Sciatic nerve (tissue), 2 donors: ENCODE measurements around the gene PLA2G3. TPM values are rescaled to one million over a fixed set of nuclear protein-coding genes. Genes with fewer than 3 reads are reported as not detected.
"Not testable (repeated sequence)": the region's sequence is repeated elsewhere in the genome, so short reads cannot be mapped to it uniquely, and the experiment has no call there.

Experiments
- ATAC-seq: fragments of 200-7000 bp; cut with Tn5 transposase; one replicate; pipeline ENCODE4 v1.9.1; 2020; ENCODE audit warnings: mild to moderate bottlenecking, moderate library complexity
- DNase-seq: peaks from one replicate; pipeline ENCODE4 v3.0.0-alpha.2; 2020; ENCODE audit warnings: low spot score
- intact Hi-C: fragments of 100-400 bp; cut with DNase I; formaldehyde crosslinking; loops from one replicate; pipeline ENCODE4 v1.14.2; 2022
- total RNA-seq: library from RNA; stranded (reverse); fragmentation: NEBNext Ultra II Directional; extraction: Animal tissue kit (Norgen Biotek cat#: 25700); gene quantifications from one replicate; pipeline ENCODE4 v1.2.1, GENCODE V29; 2021
- donor health status: DM: no; HTN: no; CAD: no.
- donor health status: DM: no; HTN: no; CAD: no.

The PLA2G3 gene
- total RNA-seq, 1 donor from 2014 or later: not detected

DNA sequence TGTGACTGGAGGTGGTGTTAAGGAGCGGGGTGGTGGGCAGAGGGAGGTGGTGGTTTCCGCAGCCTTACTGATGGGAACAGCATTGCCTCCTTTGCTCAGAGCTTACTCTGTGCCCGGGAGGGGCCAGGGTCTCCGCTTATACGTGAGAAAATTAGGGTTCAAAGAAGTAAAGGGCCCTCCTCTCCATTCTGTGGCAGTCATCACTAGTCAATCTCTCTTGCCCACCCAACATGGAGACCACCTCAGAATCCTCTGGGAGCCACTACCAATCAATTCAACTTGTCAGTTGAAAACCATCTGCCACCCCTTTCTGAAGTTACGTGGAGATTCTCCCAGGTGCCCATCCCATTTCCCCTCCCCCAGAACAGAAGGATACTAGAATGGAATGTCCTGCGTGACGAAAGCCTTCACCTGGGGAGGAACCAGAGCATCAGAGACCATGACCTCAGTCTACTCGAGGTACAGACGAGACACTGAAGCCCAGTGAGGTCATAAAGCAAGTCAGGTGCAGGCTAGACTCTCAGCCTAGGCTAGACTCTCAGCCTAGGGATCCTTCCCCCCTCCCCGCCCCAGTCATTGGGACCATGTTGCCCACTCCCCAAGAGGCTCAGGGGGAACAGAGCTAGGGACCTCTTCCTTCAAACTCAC, 34.9 kb downstream of the PLA2G3 start:
- ATAC-seq: no peak
- no peak for DNase-seq
- intact Hi-C loops: no loop called here

DNA sequence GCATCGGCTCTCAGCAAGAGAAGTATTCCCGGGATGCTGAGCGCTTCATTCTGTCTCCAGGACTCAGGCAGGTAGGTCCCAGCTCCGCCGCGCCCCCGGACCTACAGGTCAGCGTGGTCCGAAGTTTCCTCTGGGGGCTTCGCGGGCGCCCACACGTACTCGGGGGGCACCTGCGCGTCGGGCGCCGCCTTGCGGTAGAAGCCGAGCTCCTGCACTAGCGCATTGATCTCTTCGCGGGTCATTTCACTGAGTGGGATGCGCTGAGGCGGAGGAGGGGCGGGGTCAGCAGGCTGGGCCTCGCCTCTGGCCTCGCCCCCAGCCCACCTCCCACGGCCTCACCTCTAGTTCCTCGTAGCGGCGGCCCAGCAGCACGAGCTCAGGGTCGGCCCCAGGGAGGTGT, 35.4 kb downstream of the PLA2G3 start:
- DNase-seq (peak; percentile 72), ATAC-seq (no peak)
- intact Hi-C loops: no loop called here

DNA sequence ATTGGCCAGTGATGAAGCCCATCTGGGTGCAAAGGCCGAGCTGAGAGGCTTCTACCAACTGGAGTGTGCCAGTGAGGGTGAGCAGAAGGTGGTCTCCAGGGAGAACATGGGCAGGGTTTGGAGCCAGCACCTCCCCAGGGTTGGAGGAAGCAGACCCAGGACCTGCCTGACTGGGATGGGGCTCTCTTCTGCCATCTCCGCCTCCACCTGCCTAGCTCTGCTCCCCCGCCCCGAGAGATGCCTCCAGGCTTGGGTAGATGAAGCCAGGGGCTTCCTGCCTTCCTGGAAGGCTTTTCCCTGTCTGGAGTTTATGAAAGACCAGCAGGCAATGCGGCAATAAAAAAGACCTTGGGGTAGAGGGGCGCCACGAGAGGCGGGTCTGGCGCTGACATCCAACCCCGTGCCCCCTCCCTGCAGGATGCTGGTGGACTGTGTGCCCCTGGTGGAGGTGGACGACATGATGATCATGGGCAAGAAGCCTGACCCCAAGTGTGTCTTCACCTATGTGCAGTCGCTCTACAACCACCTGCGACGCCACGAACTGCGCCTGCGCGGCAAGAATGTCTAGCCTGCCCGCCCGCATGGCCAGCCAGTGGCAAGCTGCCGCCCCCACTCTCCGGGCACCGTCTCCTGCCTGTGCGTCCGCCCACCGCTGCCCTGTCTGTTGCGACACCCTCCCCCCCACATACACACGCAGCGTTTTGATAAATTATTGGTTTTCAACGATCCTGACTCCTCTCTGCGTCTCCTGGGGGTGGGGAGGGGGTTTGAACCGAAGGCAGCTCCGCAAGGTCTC, 36.2 kb downstream of the PLA2G3 start:
- DNase-seq: no peak
- intact Hi-C loops: no loop called here

DNA sequence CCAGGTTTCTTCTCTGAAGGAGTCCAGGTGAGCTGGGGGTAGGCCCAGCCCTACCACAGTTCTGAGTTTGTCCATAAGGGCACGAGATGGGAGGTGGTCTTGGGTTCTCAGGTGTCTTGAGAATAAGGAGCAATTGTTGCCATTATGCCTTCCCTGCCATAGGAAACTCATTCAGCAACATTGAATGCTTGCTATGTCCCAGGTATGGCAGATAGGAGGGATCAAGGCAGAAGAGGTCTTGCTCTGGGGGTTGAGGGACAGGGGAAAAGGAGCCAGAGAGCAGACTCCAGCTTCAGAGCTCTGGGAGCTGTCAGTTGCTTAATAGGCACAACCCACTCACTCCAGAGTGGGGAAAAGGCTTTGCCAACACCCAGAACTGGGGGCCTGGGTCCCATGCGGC, 37.2 kb downstream of the PLA2G3 start:
- intact Hi-C loops: no loop called here
- ATAC-seq: no peak
- DNase-seq: no peak

More for the DNA sequence above, 36.2 kb downstream of the PLA2G3 start:
- no peak for ATAC-seq

DNA sequence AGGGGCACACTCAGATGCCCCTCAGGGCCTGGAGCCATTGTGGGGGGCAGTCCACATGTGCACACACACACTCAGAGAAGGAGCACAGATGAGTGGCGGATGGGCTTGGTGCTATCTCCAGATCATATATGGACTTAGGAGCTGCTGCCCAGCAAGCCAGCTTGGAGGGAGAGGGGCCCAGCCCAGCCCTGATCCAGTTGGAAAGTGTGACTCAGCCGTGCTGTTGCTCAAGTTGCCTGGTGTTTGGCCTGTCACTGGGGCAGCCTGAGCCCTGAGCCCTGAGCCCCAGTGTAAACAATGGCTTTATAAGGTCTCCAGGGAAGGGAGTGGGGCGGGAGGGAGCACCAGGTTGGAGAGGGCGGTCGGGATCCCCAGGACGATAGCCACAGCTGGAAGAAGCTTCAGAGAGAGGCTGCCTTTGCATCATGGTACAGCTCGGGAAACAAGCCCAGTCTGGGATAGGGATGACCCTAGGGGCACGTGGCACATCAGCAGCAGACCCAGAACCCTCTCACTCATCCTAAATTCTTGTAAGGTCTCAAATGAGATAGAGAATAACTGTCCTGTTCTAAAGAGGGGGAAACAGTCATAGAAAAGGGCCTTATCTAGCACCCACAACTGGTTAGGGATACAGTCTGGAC, 37.7 kb downstream of the PLA2G3 start:
- ATAC-seq (peak; percentile 67), DNase-seq (peak; percentile 82)
- intact Hi-C loops: no loop called here

DNA sequence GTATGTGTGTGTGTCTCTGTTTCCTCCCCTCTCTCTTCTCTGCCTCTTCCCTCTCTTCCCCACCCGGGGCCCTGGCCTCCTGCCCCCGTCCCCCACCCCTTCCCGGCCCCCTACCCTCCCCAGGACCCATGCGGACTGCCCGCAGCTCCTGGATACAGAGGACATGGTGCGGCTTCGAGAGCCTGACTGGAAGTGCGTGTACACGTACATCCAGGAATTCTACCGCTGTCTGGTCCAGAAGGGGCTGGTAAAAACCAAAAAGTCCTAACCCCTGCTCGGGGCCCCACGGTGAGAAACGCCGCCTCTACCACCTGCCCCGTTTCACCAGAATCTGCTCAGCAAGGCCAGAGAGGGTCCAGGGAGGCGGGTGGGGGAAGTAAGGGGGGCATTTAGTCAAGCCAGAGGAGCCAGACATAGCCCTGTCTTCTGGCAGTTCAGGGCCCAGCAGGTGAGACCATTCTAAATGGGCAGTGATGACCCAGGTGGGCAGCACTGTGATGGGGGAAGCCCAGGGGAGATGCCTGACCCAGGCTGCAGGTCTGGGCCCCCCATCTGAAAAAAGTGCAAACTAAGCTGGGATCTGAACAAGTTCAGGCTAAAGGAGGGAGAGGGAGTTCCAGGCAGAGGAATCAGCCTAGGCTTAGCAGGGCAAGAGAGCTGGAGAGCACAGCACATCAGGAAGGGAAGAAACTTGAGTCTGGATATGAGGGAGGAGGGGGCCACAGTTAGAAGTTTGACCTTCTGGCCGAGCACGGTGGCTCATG, 39.4 kb downstream of the PLA2G3 start:
- intact Hi-C loops: no loop called here
- DNase-seq (no peak), ATAC-seq (no peak)

DNA sequence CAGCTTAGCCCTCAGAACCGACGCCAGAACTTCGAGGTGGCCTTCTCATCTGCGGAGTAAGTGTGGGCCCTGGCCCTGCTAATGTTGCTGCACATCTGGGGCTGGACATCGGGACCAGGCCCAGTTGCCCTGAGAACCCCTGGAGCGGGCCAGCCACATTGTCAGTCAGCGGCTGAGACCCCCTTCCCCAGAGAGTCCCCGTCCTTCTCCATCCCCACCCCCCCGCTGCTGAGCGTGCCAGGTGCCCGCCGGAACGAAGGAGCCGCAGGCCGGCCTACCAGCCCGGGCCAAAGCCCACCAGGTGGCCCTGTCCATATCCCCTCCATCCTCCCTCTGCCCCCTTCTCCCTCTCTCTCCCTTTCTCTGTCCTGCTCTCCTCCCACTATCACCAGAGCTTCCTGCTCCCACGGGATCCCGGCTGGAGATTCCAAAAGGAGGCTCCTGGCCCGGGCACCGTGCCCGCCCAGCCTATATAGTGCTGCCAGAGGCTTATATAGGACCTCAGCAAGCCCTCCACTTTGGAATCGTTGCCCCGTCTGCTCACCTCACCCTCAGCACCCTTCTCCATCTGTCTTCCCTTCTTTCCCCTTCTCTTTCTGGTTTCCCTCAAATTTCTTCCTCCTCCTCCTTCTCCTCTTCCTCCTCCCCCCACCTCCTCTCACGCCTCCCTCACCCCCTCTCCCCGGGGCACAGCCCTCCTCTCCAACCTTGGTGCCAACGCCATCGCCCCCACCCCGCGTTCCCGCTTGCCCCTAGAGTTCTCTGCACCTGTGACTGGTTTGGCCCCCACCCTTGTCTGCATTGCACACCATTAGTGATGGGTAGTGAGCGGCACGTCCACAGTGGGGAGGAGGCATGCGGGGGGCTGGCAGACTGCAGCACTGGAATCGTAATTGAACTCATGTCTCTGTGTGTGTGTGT, 40.2 kb downstream of the PLA2G3 start:
- intact Hi-C loops: no loop called here
- DNase-seq: no peak
- ATAC-seq: no peak

DNA sequence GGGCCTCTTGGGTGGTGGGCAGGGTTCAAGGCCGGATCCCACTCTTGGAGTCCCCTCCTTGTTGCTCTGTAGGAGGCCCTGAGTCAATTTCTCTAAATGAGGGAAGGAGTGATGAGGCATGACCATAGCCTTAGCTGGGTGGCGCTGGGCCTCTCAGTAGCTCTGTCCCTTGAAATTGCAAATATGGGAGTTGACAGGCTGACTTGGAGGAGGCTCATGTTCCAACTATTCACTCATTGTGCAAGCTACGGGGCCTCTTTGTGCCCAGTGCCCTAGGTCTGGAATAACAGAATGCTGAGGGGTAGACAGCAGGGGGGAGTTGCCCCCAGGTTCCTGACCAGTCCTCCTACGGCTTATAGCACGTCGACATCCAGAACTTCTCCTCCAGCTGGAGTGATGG, 40.9 kb downstream of the PLA2G3 start:
- ATAC-seq (no peak), DNase-seq (no peak)
- intact Hi-C loops: no loop called here

DNA sequence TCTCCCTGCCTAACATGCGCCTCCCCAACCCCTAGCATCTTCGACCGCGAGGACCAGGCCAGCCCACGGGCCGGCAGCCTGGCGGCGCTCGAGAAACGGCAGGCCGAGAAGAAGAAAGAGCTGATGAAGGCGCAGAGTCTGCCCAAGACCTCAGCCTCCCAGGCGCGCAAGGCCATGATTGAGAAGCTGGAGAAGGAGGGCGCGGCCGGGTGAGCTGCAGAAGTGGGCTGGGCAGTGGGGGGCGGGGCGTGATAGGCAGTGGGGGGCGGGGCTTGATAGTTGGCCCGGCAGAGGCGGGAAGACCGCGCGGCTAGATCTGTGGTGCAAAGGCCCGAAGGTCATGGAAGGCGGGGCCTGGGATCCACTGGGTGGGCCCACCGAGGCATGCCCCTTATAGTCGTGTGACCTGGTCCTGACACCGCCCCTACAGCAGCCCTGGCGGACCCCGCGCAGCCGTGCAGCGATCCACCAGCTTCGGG, 41.6 kb downstream of the PLA2G3 start:
- intact Hi-C loops: no loop called here
- peak; percentile 80 for ATAC-seq
- DNase-seq: peak; percentile 88

DNA sequence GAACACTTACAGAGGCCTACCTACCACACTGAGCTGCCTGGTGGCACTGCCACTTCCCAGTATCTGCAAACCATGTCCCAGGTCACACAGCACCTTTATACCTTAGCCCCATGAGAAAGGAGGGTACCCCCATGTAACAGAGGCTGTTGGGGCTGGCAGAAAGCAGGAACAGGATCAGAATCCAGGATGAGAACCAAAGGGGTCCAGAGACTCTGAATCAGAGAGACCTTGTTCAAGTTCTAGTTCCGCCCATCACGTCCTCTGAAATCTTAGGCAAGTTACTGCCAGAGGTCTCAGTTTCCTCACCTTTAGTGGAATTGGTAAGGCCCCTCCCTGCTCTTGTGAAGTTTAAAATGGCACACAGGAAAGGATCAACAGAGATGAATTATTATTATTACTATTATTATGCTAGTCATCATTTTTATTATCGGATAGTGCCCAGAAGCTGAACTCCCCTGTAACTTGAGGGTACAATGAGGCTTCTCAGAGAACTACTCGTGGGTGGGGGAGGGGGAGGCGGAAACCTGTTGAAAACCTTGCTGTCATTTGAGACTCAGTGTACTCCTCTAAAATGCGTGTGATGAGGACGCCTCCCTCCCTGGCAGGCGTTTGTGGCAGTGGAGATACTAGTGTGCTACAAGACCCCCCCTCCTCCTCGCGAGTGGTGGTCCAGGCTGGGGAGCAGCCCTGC, 42.2 kb downstream of the PLA2G3 start:
- DNase-seq (no peak), ATAC-seq (no peak)
- intact Hi-C loops: no loop called here

DNA sequence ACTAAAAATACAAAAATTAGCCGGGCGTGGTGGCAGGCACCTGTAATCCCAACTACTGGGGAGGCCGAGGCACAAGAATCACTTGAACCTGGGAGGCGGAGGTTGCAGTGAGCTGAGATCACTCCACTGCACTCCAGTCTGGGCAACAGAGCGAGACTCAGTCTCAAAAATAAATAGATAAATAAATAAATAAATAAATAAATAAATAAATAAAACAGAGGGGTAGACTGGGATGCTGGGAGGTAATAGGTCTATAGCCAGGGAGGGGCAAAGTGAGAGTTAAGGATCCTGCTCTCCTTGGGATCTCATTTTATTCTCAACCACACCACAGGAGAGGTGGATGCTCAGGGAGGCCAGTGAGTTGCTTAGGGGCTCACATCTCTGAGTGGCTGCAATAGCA, 42.8 kb downstream of the PLA2G3 start:
- ATAC-seq, intact Hi-C loops, DNase-seq: not testable (repeated sequence)

DNA sequence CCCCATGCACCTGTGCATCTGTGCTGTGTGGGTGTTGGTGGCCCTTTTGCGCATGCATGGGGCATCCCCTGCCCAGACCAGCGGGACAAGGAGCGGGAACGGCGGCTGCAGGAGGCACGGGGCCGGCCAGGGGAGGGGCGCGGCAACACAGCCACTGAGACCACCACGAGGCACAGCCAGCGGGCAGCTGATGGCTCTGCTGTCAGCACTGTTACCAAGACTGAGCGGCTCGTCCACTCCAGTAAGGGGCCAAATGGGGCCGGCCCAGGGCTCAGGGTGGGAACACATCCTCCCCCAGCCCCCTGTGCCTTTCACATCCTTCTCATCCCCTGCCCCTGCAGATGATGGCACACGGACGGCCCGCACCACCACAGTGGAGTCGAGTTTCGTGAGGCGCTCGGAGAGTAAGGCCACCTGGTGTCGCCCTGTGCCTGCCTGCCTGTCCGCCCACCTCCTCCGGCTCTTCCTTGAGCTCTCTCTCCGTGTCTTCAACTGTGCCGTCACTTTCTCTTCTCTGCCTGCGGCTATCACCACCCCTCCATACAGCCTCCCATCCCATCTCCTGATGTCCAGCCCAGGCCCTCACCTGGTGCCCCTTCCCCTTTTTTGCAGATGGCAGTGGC, 43.5 kb downstream of the PLA2G3 start:
- ATAC-seq (no peak), DNase-seq (no peak)
- intact Hi-C loops: no loop called here

DNA sequence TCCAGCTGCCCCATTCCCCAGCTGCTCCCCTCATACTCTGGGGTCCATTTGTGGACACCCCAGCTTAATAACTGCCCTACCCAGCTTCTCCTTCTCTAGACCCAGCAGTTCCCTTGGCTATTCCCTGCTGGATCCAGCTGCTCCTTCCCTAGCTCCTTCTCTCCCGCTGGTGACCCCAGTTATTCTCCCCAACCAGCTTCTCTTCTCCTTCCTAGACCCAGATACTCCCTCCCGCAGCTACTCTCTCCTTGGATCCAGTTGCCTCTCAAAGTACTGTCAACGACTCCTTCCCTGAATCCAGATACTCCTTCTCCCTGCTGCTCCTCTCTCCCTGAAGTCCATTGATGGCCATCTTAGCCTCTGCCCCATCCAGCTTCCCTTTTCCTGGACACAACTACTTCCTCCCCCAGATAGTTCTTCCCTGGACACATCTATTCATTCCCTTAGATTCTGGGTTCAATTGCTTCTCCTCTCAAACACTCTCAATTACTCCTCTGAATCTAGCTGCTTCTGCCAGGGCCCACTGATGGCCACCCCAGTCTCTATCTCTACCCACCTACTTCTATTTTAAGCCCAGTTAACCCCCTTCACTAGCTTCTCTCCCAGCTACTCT, 44.6 kb downstream of the PLA2G3 start:
- no peak for ATAC-seq
- intact Hi-C loops: no loop called here
- no peak for DNase-seq

DNA sequence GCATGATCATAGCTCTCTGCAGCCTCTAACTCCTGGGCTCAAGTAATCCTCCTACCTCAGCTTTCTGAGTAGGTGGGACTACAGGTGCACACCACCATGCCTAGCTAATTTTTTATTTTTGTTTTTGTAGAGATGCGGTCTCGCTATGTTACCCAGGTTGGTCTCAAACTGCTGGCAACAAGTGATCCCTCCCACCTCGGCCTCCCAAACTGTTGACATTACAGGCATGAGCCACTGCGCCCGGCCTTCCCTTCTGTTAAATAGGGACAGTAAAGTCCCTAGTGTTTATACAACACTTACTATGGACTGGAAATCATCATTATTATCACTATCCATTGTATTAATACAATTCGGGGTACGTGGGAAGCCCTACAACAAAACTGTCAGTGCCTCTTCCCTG, 45.6 kb downstream of the PLA2G3 start:
- DNase-seq (no peak), ATAC-seq (no peak)
- intact Hi-C loops: no loop called here

DNA sequence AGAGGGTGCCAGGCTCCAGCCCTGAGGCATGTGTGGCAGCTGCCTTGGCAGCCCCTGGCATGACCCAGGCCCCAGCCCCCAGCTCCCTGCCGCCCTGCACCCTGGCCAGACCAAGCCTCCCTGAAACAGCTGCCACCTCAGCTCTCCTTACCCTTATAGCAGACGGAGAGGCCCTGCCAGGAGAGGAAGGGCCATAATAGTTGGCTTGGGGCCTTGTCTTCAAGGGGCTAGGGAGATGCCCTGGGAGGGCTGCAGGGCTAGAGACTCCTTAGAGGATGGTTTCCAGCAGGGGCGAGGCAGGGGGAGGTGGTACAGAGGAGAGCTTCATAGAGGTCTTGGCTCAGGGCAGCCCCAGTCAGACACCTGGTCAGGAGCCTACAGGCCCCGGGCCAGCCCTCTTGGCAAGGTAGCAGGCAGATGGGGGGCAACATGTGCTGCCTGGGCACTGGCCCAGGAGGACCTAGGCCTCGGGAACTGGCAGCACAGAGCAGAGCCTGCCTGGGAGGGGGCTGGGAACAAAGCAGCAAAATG, 46.2 kb downstream of the PLA2G3 start:
- peak; percentile 58 for DNase-seq
- ATAC-seq: no peak
- intact Hi-C loops: no loop called here

DNA sequence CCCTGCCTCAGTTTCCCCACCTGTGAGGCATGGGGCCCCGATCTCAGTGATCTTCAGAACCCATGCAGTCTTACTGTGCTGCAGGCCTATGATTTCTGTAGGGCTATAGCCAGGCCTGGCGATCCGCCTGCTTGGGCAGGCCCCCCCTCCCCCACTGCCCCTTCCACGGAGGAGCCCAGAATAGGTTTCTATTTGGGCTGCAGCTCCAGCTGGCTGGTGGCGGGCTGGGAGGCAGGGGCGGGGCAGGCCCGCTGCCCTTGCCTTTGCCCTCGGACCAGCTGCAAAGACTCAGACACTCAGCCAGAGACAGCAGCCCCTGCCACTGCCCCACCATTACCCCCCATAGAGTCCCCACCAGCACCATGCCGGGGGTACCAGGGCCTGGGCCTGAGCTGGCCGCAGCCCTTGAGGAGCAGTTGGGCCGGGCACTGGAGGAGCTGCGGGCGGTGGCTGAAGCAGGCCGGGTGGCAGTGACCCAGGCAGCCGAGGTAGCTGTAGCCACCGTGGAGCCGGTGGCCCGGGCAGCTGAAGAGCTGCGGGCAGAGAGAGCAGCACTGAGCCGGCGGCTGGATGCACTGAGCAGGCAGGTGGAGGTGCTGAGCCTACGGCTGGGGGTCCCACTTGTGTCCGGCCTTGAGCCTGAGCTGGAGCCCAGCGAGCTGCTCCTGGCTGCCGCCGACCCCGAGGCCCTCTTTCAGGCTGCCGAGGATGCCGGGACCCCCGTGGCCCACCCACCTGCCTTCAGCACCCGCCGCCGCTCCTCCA, 47.0 kb downstream of the PLA2G3 start:
- ATAC-seq: no peak
- peak; percentile 64 for DNase-seq
- intact Hi-C loops: no loop called here
